GM10266 (cell line): ENCODE data around the gene ITSN2.

ENCODE experiments used
- DNase-seq: peaks from one replicate; pipeline ENCODE4 v3.0.0; 2012; ENCODE audit errors: extremely low spot score
- CTCF ChIP-seq: IDR thresholded peaks from 2 replicates; pipeline ENCODE4 v1.5.1; 2012; ENCODE audit warnings: mild to moderate bottlenecking, low read depth; ENCODE audit not compliant: control insufficient read depth, insufficient read depth; ENCODE audit errors: missing control alignments

The ITSN2 gene

GRCh38 chr2:24207359-24207758, 153.0 kb downstream of the ITSN2 start:
- no peak for DNase-seq
- no peak for TF ChIP-seq CTCF

GRCh38 chr2:24206714-24207113, 153.6 kb downstream of the ITSN2 start:
- DNase-seq, result no peak
- TF ChIP-seq CTCF, result no peak

- TF ChIP-seq CTCF, result no peak
- DNase-seq, result no peak
These were observed 154.1 kb downstream of the ITSN2 start for GRCh38 chr2:24206242-24206641.

- TF ChIP-seq CTCF, result no peak
- DNase-seq, result no peak
These were observed 155.2 kb downstream of the ITSN2 start for GRCh38 chr2:24205131-24205530.

- DNase-seq, result no peak
- no peak for TF ChIP-seq CTCF
These were observed 155.8 kb downstream of the ITSN2 start for GRCh38 chr2:24204505-24204904.

- no peak for DNase-seq
- TF ChIP-seq CTCF, result no peak
These were observed 156.6 kb downstream of the ITSN2 start for GRCh38 chr2:24203787-24204150.

GRCh38 chr2:24203029-24203786, 157.1 kb downstream of the ITSN2 start:
- no peak for DNase-seq
- no peak for TF ChIP-seq CTCF
